ENCODE measurements around the gene PRAMEF20. TPM values are rescaled to one million over a fixed set of nuclear protein-coding genes. Genes with fewer than 3 reads are reported as not detected.

Gene PRAMEF20
- total and polyA plus RNA-seq, 2 donors (not counting 3 experiments of a cell fraction or from before 2014, with no cell fraction given): not detected

DNA sequence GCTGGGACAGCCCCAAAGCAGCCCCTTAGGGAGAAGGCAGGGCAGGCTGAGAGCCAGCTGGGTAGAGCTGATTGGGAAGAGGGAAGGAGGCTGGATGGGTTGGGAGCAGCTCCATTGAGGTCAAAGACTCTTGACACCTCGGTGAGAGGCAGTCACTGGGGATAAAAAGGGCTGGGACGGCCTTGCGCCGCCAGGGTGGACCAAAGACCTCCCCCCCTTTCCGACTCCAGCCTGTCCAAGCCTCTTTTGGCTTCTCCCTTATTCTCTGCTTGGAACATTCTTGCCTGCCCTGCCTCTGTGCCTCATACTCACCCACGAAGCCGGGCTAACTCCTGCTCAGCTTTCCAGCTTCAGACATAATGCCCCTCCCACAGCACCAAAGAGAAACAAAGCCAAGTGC, 52.4 kb downstream of the PRAMEF20 start:
- DNase-seq (ENCODE audit: low read depth, low spot score): no peak
- POLR2A ChIA-PET: no interaction called here
- H3K79me2 ChIP-seq (ENCODE audit: control insufficient read depth, insufficient read depth, low read length): no peaks in the 10 kb centered on the region
- H3K27ac ChIP-seq (ENCODE audit: insufficient read depth, low read depth, low read length): no peak overlapping the region
- no peaks in the 10 kb centered on the region for H3K9me1 ChIP-seq (replicated peaks; ENCODE audit: control insufficient read depth, extremely low read depth, insufficient read depth, low read length)
- dilution Hi-C loops (cut with MboI; ENCODE audit: extremely low pct_ligation_motif_present, low sequenced_read_pairs): no loop called here
- no peak for FAIRE-seq
- no peak overlapping the region for H3K9ac ChIP-seq (replicated peaks; ENCODE audit: extremely low read depth, insufficient read depth, low read length)
- no peaks in the 10 kb centered on the region for H3K36me3 ChIP-seq (ENCODE audit: control insufficient read depth in 2 of 2, extremely low read depth in 1 of 2, insufficient read depth in 2 of 2, low read length in 2 of 2)
- CTCF ChIA-PET: no interaction called here
- H3K4me3 ChIP-seq (replicated peaks in 1 of 3; ENCODE audit: insufficient read depth in 1 of 3, low read depth in 1 of 3, low read length in 3 of 3): no peak overlapping the region
- no peak overlapping the region for H3K4me2 ChIP-seq (ENCODE audit: insufficient read depth, low read length)
- TF ChIP-seq MYC (IDR thresholded peaks at IDR 0.05; ENCODE audit: low read depth, low read length) (no peak), GATA2 (IDR thresholded peaks at IDR 0.05; ENCODE audit: insufficient read depth, insufficient read length, low read depth, low read length) (no peak), EZH2 (IDR thresholded peaks at IDR 0.05; ENCODE audit: borderline replicate concordance, low read depth, low read length, severe bottlenecking) (no peak)
- no peaks in the 10 kb centered on the region for H4K20me1 ChIP-seq (replicated peaks; ENCODE audit: control insufficient read depth, extremely low read depth, insufficient read depth, low read length)
- intact Hi-C loops (cut with micrococcal nuclease): no loop called here
- H3K9me3 ChIP-seq (replicated peaks; ENCODE audit: control insufficient read depth, insufficient read depth, low read length): no peaks in the 10 kb centered on the region
- H3K27me3 ChIP-seq (ENCODE audit: control insufficient read depth in 2 of 2, insufficient read depth in 2 of 2, low read length in 2 of 2): no peaks in the 10 kb centered on the region
- BruUV-seq (replicated peaks): no TSS peak
- no peak overlapping the region for H2AFZ ChIP-seq (ENCODE audit: low read depth, low read length)
- no peaks in the 10 kb centered on the region for H3K4me1 ChIP-seq (ENCODE audit: control insufficient read depth, extremely low read depth, insufficient read depth, low read length)

DNA sequence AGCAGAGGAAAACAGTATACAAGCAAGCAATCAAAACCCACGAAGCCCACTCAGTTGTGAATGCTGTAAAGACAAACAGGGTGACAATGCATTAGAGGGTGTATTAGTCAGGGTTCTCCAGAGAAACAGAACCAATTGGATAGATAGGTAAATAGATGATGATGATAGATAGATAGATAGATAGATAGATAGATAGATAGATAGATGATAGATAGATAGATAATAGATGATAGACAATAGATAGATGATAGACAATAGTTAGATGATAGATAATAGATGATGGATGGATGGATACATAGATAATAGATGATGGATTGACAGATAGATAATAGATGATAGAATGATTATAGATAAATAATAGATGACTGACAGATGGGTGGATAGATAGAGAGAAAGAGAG, 55.3 kb downstream of the PRAMEF20 start:
- no peak for DNase-seq (ENCODE audit: low read depth, low spot score)
- Histone ChIP-seq H3K9ac (replicated peaks; ENCODE audit: extremely low read depth, insufficient read depth, low read length) (no peak overlapping the region), H3K79me2 (ENCODE audit: control insufficient read depth, insufficient read depth, low read length) (no peaks in the 10 kb centered on the region), H3K4me2 (ENCODE audit: insufficient read depth, low read length) (no peak overlapping the region), H2AFZ (ENCODE audit: low read depth, low read length) (no peak overlapping the region), H3K9me3 (replicated peaks; ENCODE audit: control insufficient read depth, insufficient read depth, low read length) (peaks cover 1% of the 10 kb centered on the region), H3K36me3 (ENCODE audit: control insufficient read depth in 2 of 2, extremely low read depth in 1 of 2, insufficient read depth in 2 of 2, low read length in 2 of 2) (no peaks in the 10 kb centered on the region), H3K4me3 (replicated peaks in 1 of 3; ENCODE audit: insufficient read depth in 1 of 3, low read depth in 1 of 3, low read length in 3 of 3) (no peak overlapping the region), H3K4me1 (ENCODE audit: control insufficient read depth, extremely low read depth, insufficient read depth, low read length) (no peaks in the 10 kb centered on the region), H4K20me1 (replicated peaks; ENCODE audit: control insufficient read depth, extremely low read depth, insufficient read depth, low read length) (no peaks in the 10 kb centered on the region), H3K27me3 (ENCODE audit: control insufficient read depth in 2 of 2, insufficient read depth in 2 of 2, low read length in 2 of 2) (no peaks in the 10 kb centered on the region), H3K9me1 (replicated peaks; ENCODE audit: control insufficient read depth, extremely low read depth, insufficient read depth, low read length) (no peaks in the 10 kb centered on the region), H3K27ac (ENCODE audit: insufficient read depth, low read depth, low read length) (no peak overlapping the region)
- dilution Hi-C loops (cut with MboI; ENCODE audit: extremely low pct_ligation_motif_present, low sequenced_read_pairs) (no loop called here), intact Hi-C loops (cut with micrococcal nuclease) (no loop called here)
- BruUV-seq (replicated peaks): no TSS peak
- FAIRE-seq: no peak
- ChIA-PET CTCF (no interaction called here), POLR2A (no interaction called here)
- no peak for TF ChIP-seq EZH2 (IDR thresholded peaks at IDR 0.05; ENCODE audit: borderline replicate concordance, low read depth, low read length, severe bottlenecking)
- TF ChIP-seq, protein P1, sequence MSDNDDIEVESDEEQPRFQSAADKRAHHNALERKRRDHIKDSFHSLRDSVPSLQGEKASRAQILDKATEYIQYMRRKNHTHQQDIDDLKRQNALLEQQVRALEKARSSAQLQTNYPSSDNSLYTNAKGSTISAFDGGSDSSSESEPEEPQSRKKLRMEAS (IDR thresholded peaks at IDR 0.05; ENCODE audit: insufficient read depth, insufficient read length): no peak
- TF ChIP-seq POLR2AphosphoS5 (IDR thresholded peaks at IDR 0.05; ENCODE audit: insufficient read depth, low read depth, low read length): no peak
- TF ChIP-seq POLR2A (IDR thresholded peaks at IDR 0.05; ENCODE audit: low read depth, low read length): no peak
- no peak for TF ChIP-seq JUN (IDR thresholded peaks at IDR 0.05; ENCODE audit: borderline replicate concordance, insufficient read depth, insufficient read length, low read depth)
